Measurements from ENCODE around the gene TRMT112.

DNA sequence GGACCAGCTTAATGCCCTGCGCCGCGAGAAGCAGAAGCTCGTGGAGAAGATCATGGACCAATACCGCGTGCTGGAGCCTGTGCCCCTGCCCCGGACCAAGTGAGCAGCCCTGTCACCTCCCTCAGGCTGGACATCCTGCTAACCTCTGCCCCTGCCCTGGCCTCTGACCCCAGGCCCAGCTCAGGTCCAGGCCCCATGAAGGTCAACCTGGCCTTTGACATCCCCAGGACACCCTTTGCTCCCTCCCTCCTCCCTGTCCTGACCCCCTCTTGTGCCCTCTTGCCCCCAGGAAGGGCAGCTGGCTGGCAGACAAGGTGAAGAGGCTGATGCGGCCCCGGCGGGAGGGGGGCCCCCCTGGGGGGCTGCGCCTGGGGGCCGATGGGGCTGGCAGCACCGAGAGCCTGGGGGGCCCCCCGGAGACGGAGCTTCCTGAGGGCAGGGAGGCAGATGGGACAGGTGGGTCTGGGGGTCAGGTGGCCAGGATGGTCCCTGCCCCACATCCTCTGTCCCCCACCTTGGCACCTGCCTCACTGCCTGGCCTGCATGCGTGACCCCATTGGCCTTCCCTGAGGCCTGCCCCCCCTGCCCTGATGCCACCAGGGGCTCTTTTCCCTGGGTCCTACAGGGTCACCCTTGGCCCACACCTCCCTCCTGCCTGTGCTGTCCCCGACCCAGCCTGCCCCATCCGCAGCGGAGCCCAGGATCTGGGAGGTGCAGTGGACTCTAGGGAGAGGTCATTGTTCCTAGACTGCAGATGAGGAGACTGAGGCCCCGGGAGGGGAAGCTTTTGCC is 36.6 kb upstream of the TRMT112 start:
- TF ChIP-seq, protein P1, sequence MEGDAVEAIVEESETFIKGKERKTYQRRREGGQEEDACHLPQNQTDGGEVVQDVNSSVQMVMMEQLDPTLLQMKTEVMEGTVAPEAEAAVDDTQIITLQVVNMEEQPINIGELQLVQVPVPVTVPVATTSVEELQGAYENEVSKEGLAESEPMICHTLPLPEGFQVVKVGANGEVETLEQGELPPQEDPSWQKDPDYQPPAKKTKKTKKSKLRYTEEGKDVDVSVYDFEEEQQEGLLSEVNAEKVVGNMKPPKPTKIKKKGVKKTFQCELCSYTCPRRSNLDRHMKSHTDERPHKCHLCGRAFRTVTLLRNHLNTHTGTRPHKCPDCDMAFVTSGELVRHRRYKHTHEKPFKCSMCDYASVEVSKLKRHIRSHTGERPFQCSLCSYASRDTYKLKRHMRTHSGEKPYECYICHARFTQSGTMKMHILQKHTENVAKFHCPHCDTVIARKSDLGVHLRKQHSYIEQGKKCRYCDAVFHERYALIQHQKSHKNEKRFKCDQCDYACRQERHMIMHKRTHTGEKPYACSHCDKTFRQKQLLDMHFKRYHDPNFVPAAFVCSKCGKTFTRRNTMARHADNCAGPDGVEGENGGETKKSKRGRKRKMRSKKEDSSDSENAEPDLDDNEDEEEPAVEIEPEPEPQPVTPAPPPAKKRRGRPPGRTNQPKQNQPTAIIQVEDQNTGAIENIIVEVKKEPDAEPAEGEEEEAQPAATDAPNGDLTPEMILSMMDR (conservative IDR thresholded peaks at IDR 0.05; ENCODE audit: low read depth in 2 of 2) = no peak
- no peak for TF ChIP-seq EZH2phosphoT487 (IDR thresholded peaks at IDR 0.05; ENCODE audit: unreplicated experiment)
- no peak for TF ChIP-seq POLR2AphosphoS5 (IDR thresholded peaks at IDR 0.05; ENCODE audit: low read depth)
- TF ChIP-seq NANOG (IDR thresholded peaks at IDR 0.05; ENCODE audit: borderline replicate concordance) = no peak
- no peak for TF ChIP-seq EZH2 (IDR thresholded peaks at IDR 0.05; ENCODE audit: low read depth, unreplicated experiment)
- TF ChIP-seq CREB1 (CRISPR knock-in tag; IDR thresholded peaks at IDR 0.05; ENCODE audit: low read depth) = no peak
- TF ChIP-seq, protein P2, sequence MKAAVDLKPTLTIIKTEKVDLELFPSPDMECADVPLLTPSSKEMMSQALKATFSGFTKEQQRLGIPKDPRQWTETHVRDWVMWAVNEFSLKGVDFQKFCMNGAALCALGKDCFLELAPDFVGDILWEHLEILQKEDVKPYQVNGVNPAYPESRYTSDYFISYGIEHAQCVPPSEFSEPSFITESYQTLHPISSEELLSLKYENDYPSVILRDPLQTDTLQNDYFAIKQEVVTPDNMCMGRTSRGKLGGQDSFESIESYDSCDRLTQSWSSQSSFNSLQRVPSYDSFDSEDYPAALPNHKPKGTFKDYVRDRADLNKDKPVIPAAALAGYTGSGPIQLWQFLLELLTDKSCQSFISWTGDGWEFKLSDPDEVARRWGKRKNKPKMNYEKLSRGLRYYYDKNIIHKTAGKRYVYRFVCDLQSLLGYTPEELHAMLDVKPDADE (IDR thresholded peaks at IDR 0.05) = no peak
- TF ChIP-seq, protein P3, sequence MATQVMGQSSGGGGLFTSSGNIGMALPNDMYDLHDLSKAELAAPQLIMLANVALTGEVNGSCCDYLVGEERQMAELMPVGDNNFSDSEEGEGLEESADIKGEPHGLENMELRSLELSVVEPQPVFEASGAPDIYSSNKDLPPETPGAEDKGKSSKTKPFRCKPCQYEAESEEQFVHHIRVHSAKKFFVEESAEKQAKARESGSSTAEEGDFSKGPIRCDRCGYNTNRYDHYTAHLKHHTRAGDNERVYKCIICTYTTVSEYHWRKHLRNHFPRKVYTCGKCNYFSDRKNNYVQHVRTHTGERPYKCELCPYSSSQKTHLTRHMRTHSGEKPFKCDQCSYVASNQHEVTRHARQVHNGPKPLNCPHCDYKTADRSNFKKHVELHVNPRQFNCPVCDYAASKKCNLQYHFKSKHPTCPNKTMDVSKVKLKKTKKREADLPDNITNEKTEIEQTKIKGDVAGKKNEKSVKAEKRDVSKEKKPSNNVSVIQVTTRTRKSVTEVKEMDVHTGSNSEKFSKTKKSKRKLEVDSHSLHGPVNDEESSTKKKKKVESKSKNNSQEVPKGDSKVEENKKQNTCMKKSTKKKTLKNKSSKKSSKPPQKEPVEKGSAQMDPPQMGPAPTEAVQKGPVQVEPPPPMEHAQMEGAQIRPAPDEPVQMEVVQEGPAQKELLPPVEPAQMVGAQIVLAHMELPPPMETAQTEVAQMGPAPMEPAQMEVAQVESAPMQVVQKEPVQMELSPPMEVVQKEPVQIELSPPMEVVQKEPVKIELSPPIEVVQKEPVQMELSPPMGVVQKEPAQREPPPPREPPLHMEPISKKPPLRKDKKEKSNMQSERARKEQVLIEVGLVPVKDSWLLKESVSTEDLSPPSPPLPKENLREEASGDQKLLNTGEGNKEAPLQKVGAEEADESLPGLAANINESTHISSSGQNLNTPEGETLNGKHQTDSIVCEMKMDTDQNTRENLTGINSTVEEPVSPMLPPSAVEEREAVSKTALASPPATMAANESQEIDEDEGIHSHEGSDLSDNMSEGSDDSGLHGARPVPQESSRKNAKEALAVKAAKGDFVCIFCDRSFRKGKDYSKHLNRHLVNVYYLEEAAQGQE (IDR thresholded peaks at IDR 0.05; ENCODE audit: unreplicated experiment) = no peak
- TF ChIP-seq JUNB (IDR thresholded peaks at IDR 0.05; ENCODE audit: unreplicated experiment) = no peak
- no peak for TF ChIP-seq ZNF114 (CRISPR knock-in tag; IDR thresholded peaks at IDR 0.05)
- TF ChIP-seq STAT1 (IDR thresholded peaks at IDR 0.05; ENCODE audit: unreplicated experiment) = no peak

Measured in GM23338 (cell line).